ENCODE results near the gene ISY1.
"Not testable (repeated sequence)": the region's sequence is repeated elsewhere in the genome, so short reads cannot be mapped to it uniquely, and the experiment has no call there.

ISY1 gene

GRCh38 chr3:129176051-129176450 is 15.2 kb upstream of the ISY1 start:
- in situ Hi-C loops (cut with HindIII; ENCODE audit: low pct_ligation_motif_present, low pct_unique_long_range_greater_than_20kb, low sequenced_read_pairs), result no loop called here

GRCh38 chr3:129173725-129174124 is 12.9 kb upstream of the ISY1 start:
- in situ Hi-C loops (cut with HindIII; ENCODE audit: low pct_ligation_motif_present, low pct_unique_long_range_greater_than_20kb, low sequenced_read_pairs), result no loop called here
- no peak for DNase-seq

More at GRCh38 chr3:129176051-129176450, 15.2 kb upstream of the ISY1 start:
- no peak for DNase-seq

GRCh38 chr3:129173206-129173605 is 12.3 kb upstream of the ISY1 start:
- DNase-seq, result no peak
- in situ Hi-C loops (cut with HindIII; ENCODE audit: low pct_ligation_motif_present, low pct_unique_long_range_greater_than_20kb, low sequenced_read_pairs), result no loop called here

GRCh38 chr3:129166579-129167332 is 5.9 kb upstream of the ISY1 start:
- in situ Hi-C loops (cut with HindIII; ENCODE audit: low pct_ligation_motif_present, low pct_unique_long_range_greater_than_20kb, low sequenced_read_pairs), result no loop called here
- no peak for DNase-seq

GRCh38 chr3:129165594-129165993 is 4.7 kb upstream of the ISY1 start:
- in situ Hi-C loops (cut with HindIII; ENCODE audit: low pct_ligation_motif_present, low pct_unique_long_range_greater_than_20kb, low sequenced_read_pairs); DNase-seq: not testable (repeated sequence)

GRCh38 chr3:129164500-129164899 is 3.6 kb upstream of the ISY1 start:
- DNase-seq, result no peak
- in situ Hi-C loops (cut with HindIII; ENCODE audit: low pct_ligation_motif_present, low pct_unique_long_range_greater_than_20kb, low sequenced_read_pairs), result no loop called here

- peak; percentile 19 for DNase-seq
- in situ Hi-C loops (cut with HindIII; ENCODE audit: low pct_ligation_motif_present, low pct_unique_long_range_greater_than_20kb, low sequenced_read_pairs), result no loop called here
Observed at GRCh38 chr3:129162729-129163579, 2.1 kb upstream of the ISY1 start.

GRCh38 chr3:129161860-129162271 is 1.0 kb upstream of the ISY1 start:
- DNase-seq, result peak; percentile 17
- in situ Hi-C loops (cut with HindIII; ENCODE audit: low pct_ligation_motif_present, low pct_unique_long_range_greater_than_20kb, low sequenced_read_pairs), result no loop called here

GRCh38 chr3:129144786-129145185 is 16.1 kb downstream of the ISY1 start:
- in situ Hi-C loops (cut with HindIII; ENCODE audit: low pct_ligation_motif_present, low pct_unique_long_range_greater_than_20kb, low sequenced_read_pairs), result no loop called here
- no peak for DNase-seq

GRCh38 chr3:129141011-129141410 is 19.9 kb downstream of the ISY1 start:
- in situ Hi-C loops (cut with HindIII; ENCODE audit: low pct_ligation_motif_present, low pct_unique_long_range_greater_than_20kb, low sequenced_read_pairs); DNase-seq: not testable (repeated sequence)

- no peak for DNase-seq
- in situ Hi-C loops (cut with HindIII; ENCODE audit: low pct_ligation_motif_present, low pct_unique_long_range_greater_than_20kb, low sequenced_read_pairs), result no loop called here
Observed at GRCh38 chr3:129139911-129140310, 21.0 kb downstream of the ISY1 start.

- in situ Hi-C loops (cut with HindIII; ENCODE audit: low pct_ligation_motif_present, low pct_unique_long_range_greater_than_20kb, low sequenced_read_pairs); DNase-seq: not testable (repeated sequence)
Observed at GRCh38 chr3:129136275-129136674, 24.6 kb downstream of the ISY1 start.

GRCh38 chr3:129132097-129132866 is 28.6 kb downstream of the ISY1 start:
- no peak for DNase-seq
- in situ Hi-C loops (cut with HindIII; ENCODE audit: low pct_ligation_motif_present, low pct_unique_long_range_greater_than_20kb, low sequenced_read_pairs), result no loop called here

GRCh38 chr3:129131465-129132088 is 29.3 kb downstream of the ISY1 start:
- DNase-seq, result no peak

GRCh38 chr3:129130291-129130813 is 30.5 kb downstream of the ISY1 start:
- no peak for DNase-seq
- in situ Hi-C loops (cut with HindIII; ENCODE audit: low pct_ligation_motif_present, low pct_unique_long_range_greater_than_20kb, low sequenced_read_pairs), result no loop called here

More at GRCh38 chr3:129131465-129132088, 29.3 kb downstream of the ISY1 start:
- in situ Hi-C loops (cut with HindIII; ENCODE audit: low pct_ligation_motif_present, low pct_unique_long_range_greater_than_20kb, low sequenced_read_pairs), result no loop called here

- no peak for DNase-seq
- in situ Hi-C loops (cut with HindIII; ENCODE audit: low pct_ligation_motif_present, low pct_unique_long_range_greater_than_20kb, low sequenced_read_pairs), result no loop called here
Observed at GRCh38 chr3:129128357-129129155, 32.3 kb downstream of the ISY1 start.

GRCh38 chr3:129126726-129127280 is 34.1 kb downstream of the ISY1 start:
- DNase-seq, result no peak
- in situ Hi-C loops (cut with HindIII; ENCODE audit: low pct_ligation_motif_present, low pct_unique_long_range_greater_than_20kb, low sequenced_read_pairs), result no loop called here

All from ACHN (cell line).